GM18519 (cell line): Measurements from ENCODE around the gene SLC44A1.

Experiments
- ATAC-seq: cut with Tn5 transposase; IDR thresholded peaks from one replicate; pipeline ENCODE4 v1.9.1; 2021; ENCODE audit warnings: mild to moderate bottlenecking, moderate library complexity; ENCODE audit not compliant: unreplicated experiment, low FRiP score

The SLC44A1 gene

GRCh38 chr9:105244003-105244733 is at the start of gene SLC44A1:
Gene SLC44A1, plus strand, starts transcription at chr9:105244651. Its CDS starts 218 bp downstream, at chr9:105244869.
- ATAC-seq, result peak; percentile 85

- no peak for ATAC-seq
Observed at GRCh38 chr9:105195259-105195658, 49.2 kb upstream of the SLC44A1 start.

GRCh38 chr9:105198023-105198422 is 46.4 kb upstream of the SLC44A1 start:
- ATAC-seq, result no peak

GRCh38 chr9:105198865-105199264 is 45.6 kb upstream of the SLC44A1 start:
- no peak for ATAC-seq

GRCh38 chr9:105204416-105204815 is 40.0 kb upstream of the SLC44A1 start:
- no peak for ATAC-seq

- ATAC-seq, result no peak
Observed at GRCh38 chr9:105205787-105206495, 38.5 kb upstream of the SLC44A1 start.

GRCh38 chr9:105206496-105206820 is 38.0 kb upstream of the SLC44A1 start:
- ATAC-seq, result no peak

GRCh38 chr9:105206821-105207699 is 37.4 kb upstream of the SLC44A1 start:
- ATAC-seq, result no peak

- ATAC-seq, result no peak
Observed at GRCh38 chr9:105216440-105217178, 27.8 kb upstream of the SLC44A1 start.

GRCh38 chr9:105218673-105219072 is 25.8 kb upstream of the SLC44A1 start:
- ATAC-seq, result no peak

- no peak for ATAC-seq
Observed at GRCh38 chr9:105219291-105219805, 25.1 kb upstream of the SLC44A1 start.

GRCh38 chr9:105220451-105220850 is 24.0 kb upstream of the SLC44A1 start:
- no peak for ATAC-seq

- no peak for ATAC-seq
Observed at GRCh38 chr9:105223544-105224140, 20.8 kb upstream of the SLC44A1 start.

- no peak for ATAC-seq
Observed at GRCh38 chr9:105226055-105226454, 18.4 kb upstream of the SLC44A1 start.

GRCh38 chr9:105232207-105232606 is 12.2 kb upstream of the SLC44A1 start:
- ATAC-seq, result no peak

GRCh38 chr9:105233873-105234272 is 10.6 kb upstream of the SLC44A1 start:
- ATAC-seq, result no peak

GRCh38 chr9:105236261-105236660 is 8.2 kb upstream of the SLC44A1 start:
- no peak for ATAC-seq

GRCh38 chr9:105237246-105237645 is 7.2 kb upstream of the SLC44A1 start:
- ATAC-seq, result no peak

GRCh38 chr9:105238302-105238701 is 6.1 kb upstream of the SLC44A1 start:
- ATAC-seq, result no peak
